HUES64 (cell line): ENCODE data around the gene CD300H.
"Not testable (repeated sequence)": the region's sequence is repeated elsewhere in the genome, so short reads cannot be mapped to it uniquely, and the experiment has no call there.

Source experiments
- H3K27ac ChIP-seq: 2 replicates; pipeline ENCODE4 v1.7.0; 2013; ENCODE audit warnings: low read depth, low read length, inconsistent platforms
- H3K27me3 ChIP-seq: 2 replicates; pipeline ENCODE4 v1.6.1; 2013; ENCODE audit warnings: mild to moderate bottlenecking, low read length; ENCODE audit not compliant: insufficient read depth
- H3K36me3 ChIP-seq: 2 replicates; pipeline ENCODE4 v1.6.1; 2013; ENCODE audit warnings: mild to moderate bottlenecking, low read length; ENCODE audit not compliant: insufficient read depth
- H3K4me1 ChIP-seq: 2 replicates; pipeline ENCODE4 v1.6.1; 2013; ENCODE audit warnings: mild to moderate bottlenecking, low read length, moderate library complexity; ENCODE audit not compliant: insufficient read depth
- H3K4me3 ChIP-seq: 2 replicates; pipeline ENCODE4 v1.5.1; 2013; ENCODE audit warnings: mild to moderate bottlenecking, low read length, moderate library complexity
- H3K9ac ChIP-seq: 2 replicates; pipeline ENCODE4 v1.6.1; 2013; ENCODE audit warnings: mild to moderate bottlenecking, low read depth, low read length
- H3K9me3 ChIP-seq: 2 replicates; pipeline ENCODE4 v1.6.1; 2013; ENCODE audit warnings: low read depth, low read length; ENCODE audit not compliant: insufficient read depth
- WGBS: fragments of 150-250, 120-280 bp; methylation state at CpG from one replicate; pipeline ENCODE4 v1.1.7; 2013; ENCODE audit warnings: missing lambda C conversion rate; 5-methylcytosine and 5-hydroxymethylcytosine counted together

The CD300H gene

GRCh38 chr17:74585711-74586110 is 18.4 kb upstream of the CD300H start:
- Histone ChIP-seq H3K36me3 (no peaks in the 10 kb centered on the region), H3K9ac (no peak overlapping the region), H3K27ac (no peak overlapping the region), H3K27me3 (no peaks in the 10 kb centered on the region), H3K4me1 (no peaks in the 10 kb centered on the region), H3K4me3 (no peak overlapping the region), H3K9me3 (no peaks in the 10 kb centered on the region)
- 94% methylated on average over 5 of the region's 5 CpGs for WGBS

- Histone ChIP-seq H3K36me3 (no peaks in the 10 kb centered on the region), H3K27ac (no peak overlapping the region), H3K4me3 (no peak overlapping the region), H3K9me3 (no peaks in the 10 kb centered on the region), H3K9ac (no peak overlapping the region), H3K4me1 (no peaks in the 10 kb centered on the region), H3K27me3 (no peaks in the 10 kb centered on the region)
- WGBS = 81% methylated on average over 14 of the region's 14 CpGs
These were observed 17.2 kb upstream of the CD300H start for GRCh38 chr17:74584292-74585060.

- H3K27ac ChIP-seq = no peak overlapping the region
- H3K4me3 ChIP-seq = no peak overlapping the region
- no peaks in the 10 kb centered on the region for H3K36me3 ChIP-seq
- no peak overlapping the region for H3K9ac ChIP-seq
- WGBS = 92% methylated on average over 10 of the region's 10 CpGs
- H3K4me1 ChIP-seq = no peaks in the 10 kb centered on the region
- H3K9me3 ChIP-seq = no peaks in the 10 kb centered on the region
- H3K27me3 ChIP-seq = no peaks in the 10 kb centered on the region
These were observed 15.3 kb upstream of the CD300H start for GRCh38 chr17:74582633-74583032.

- no peak overlapping the region for H3K4me3 ChIP-seq
- H3K27ac ChIP-seq = no peak overlapping the region
- no peaks in the 10 kb centered on the region for H3K27me3 ChIP-seq
- H3K9ac ChIP-seq = no peak overlapping the region
- H3K4me1 ChIP-seq = no peaks in the 10 kb centered on the region; the same call in 1 of the 2 replicates
- no peaks in the 10 kb centered on the region for H3K36me3 ChIP-seq
- 91% methylated on average over 7 of the region's 7 CpGs for WGBS
- no peaks in the 10 kb centered on the region for H3K9me3 ChIP-seq
These were observed 12.6 kb upstream of the CD300H start for GRCh38 chr17:74579900-74580299.

- 88% methylated on average over 9 of the region's 9 CpGs for WGBS
- Histone ChIP-seq H3K27me3 (no peaks in the 10 kb centered on the region), H3K9ac (no peak overlapping the region), H3K4me3 (no peak overlapping the region), H3K9me3 (no peaks in the 10 kb centered on the region), H3K36me3 (no peaks in the 10 kb centered on the region), H3K27ac (no peak overlapping the region), H3K4me1 (no peaks in the 10 kb centered on the region; the same call in 1 of the 2 replicates)
These were observed 11.7 kb upstream of the CD300H start for GRCh38 chr17:74578979-74579378.

GRCh38 chr17:74574489-74575142 is 7.3 kb upstream of the CD300H start:
- WGBS = 89% methylated on average over 5 of the region's 5 CpGs
- H3K9ac ChIP-seq = no peak overlapping the region
- H3K4me3 ChIP-seq = no peak overlapping the region
- no peaks in the 10 kb centered on the region; the same call in 1 of the 2 replicates for H3K4me1 ChIP-seq
- no peaks in the 10 kb centered on the region for H3K27me3 ChIP-seq
- no peak overlapping the region for H3K27ac ChIP-seq
- H3K36me3 ChIP-seq = no peaks in the 10 kb centered on the region
- no peaks in the 10 kb centered on the region for H3K9me3 ChIP-seq

- not testable (repeated sequence) for H3K9me3 ChIP-seq, H3K4me1 ChIP-seq, H3K9ac ChIP-seq, H3K27ac ChIP-seq, H3K36me3 ChIP-seq, H3K4me3 ChIP-seq, H3K27me3 ChIP-seq
These were observed 6.3 kb upstream of the CD300H start for GRCh38 chr17:74573635-74574034.

GRCh38 chr17:74573169-74573568 is 5.9 kb upstream of the CD300H start:
- WGBS = 86% methylated on average over 3 of the region's 3 CpGs
- no peaks in the 10 kb centered on the region for H3K27me3 ChIP-seq

GRCh38 chr17:74571621-74572270 is 4.4 kb upstream of the CD300H start:
- WGBS = 94% methylated on average over 4 of the region's 4 CpGs
- H3K27ac ChIP-seq = no peak overlapping the region
- no peak overlapping the region for H3K9ac ChIP-seq
- H3K4me1 ChIP-seq = no peaks in the 10 kb centered on the region; the same call in 1 of the 2 replicates
- H3K4me3 ChIP-seq = no peak overlapping the region
- H3K27me3 ChIP-seq = no peaks in the 10 kb centered on the region
- H3K36me3 ChIP-seq = no peaks in the 10 kb centered on the region
- H3K9me3 ChIP-seq = no peaks in the 10 kb centered on the region

More at GRCh38 chr17:74573169-74573568, 5.9 kb upstream of the CD300H start:
- H3K9me3 ChIP-seq = no peaks in the 10 kb centered on the region
- no peak overlapping the region for H3K9ac ChIP-seq
- H3K4me3 ChIP-seq = no peak overlapping the region
- no peaks in the 10 kb centered on the region; the same call in 1 of the 2 replicates for H3K4me1 ChIP-seq
- no peaks in the 10 kb centered on the region for H3K36me3 ChIP-seq
- H3K27ac ChIP-seq = no peak overlapping the region

- Histone ChIP-seq H3K4me1 (no peaks in the 10 kb centered on the region), H3K27ac (no peak overlapping the region), H3K9ac (no peak overlapping the region), H3K4me3 (no peak overlapping the region), H3K9me3 (no peaks in the 10 kb centered on the region), H3K36me3 (no peaks in the 10 kb centered on the region), H3K27me3 (no peaks in the 10 kb centered on the region)
- 83% methylated on average over 32 of the region's 32 CpGs for whole genome bisulfite sequencing
These were observed 2.0 kb upstream of the CD300H start for GRCh38 chr17:74569020-74570003.
